K562 (cell line): Measurements from ENCODE around the gene HSPB1. TPM values are rescaled to one million over a fixed set of nuclear protein-coding genes. Genes with fewer than 3 reads are reported as not detected.

Experiments used
- BRD4 ChIP-seq: fragments of 200-600 bp; sonication (generic); IDR thresholded peaks from 2 replicates; pipeline ENCODE4 v1.6.1; 2017; ENCODE audit warnings: inconsistent platforms
- IFI16 ChIP-seq: fragments of 250-450 bp; sonication (Bioruptor Pico); IDR thresholded peaks from 2 replicates; pipeline ENCODE4 v2.1.2; 2022; ENCODE audit warnings: mild to moderate bottlenecking, inconsistent platforms
- NFYB ChIP-seq: IDR thresholded peaks from 2 replicates; pipeline ENCODE4 v1.6.1; 2011; ENCODE audit warnings: mild to moderate bottlenecking, moderate library complexity; ENCODE audit not compliant: insufficient read length; ENCODE audit errors: extremely low read depth
- RBM15 ChIP-seq: fragments of 200-400 bp; formaldehyde crosslinking; IDR thresholded peaks from 2 replicates; pipeline ENCODE4 v1.6.1; 2018; ENCODE audit warnings: mild to moderate bottlenecking, low read length, moderate library complexity; ENCODE audit not compliant: insufficient read depth
- STAT5A ChIP-seq: IDR thresholded peaks from 2 replicates; pipeline ENCODE4 v1.6.1; 2012; ENCODE audit warnings: low read length, inconsistent platforms, borderline replicate concordance
- ZBTB8A ChIP-seq: fragments of 450-650 bp; IDR thresholded peaks from 2 replicates; pipeline ENCODE4 v1.6.1; 2018; ENCODE audit warnings: mild to moderate bottlenecking, moderate library complexity; ENCODE audit not compliant: partially characterized antibody
- ZNF174 ChIP-seq: fragments of 250-450 bp; sonication (Bioruptor Pico); IDR thresholded peaks from 2 replicates; pipeline ENCODE4 v1.4.0; 2020; ENCODE audit warnings: mild to moderate bottlenecking
- ZNF780A ChIP-seq: fragments of 250-450 bp; sonication (Bioruptor Pico); IDR thresholded peaks from 2 replicates; pipeline ENCODE4 v1.5.0; 2021; ENCODE audit warnings: mild to moderate bottlenecking
- polyA plus RNA-seq, 8 experiments: library from polyadenylated mRNA; depleted of rRNA in 4 of 8; stranded (reverse) in 5 of 8; unstranded in 3 of 8; fragments of >200 nt; fragmentation: Nextera tagmentation in 2 of 8; fragmentation: Illumina TruSeq in 1 of 8; extraction: Ambion mirVana in 2 of 8; extraction: Trizol in 1 of 8; gene quantifications; 2 replicates each; pipeline versions ENCODE4 v1.2.1 to v1.2.3, GENCODE V29; 2011 to 2014; ENCODE audit warnings: inconsistent platforms in 1 of 8, missing spikeins in 1 of 8
- total RNA-seq, 7 experiments: library from RNA; depleted of rRNA in 6 of 7; stranded (reverse); fragments of >200 nt in 6 of 7; fragmentation: Illumina TruSeq in 2 of 7; extraction: Trizol in 2 of 7; gene quantifications; 2 replicates each; pipeline versions ENCODE4 v1.2.1 to v1.2.3, GENCODE V29; 2011 to 2021; ENCODE audit warnings: low replicate concordance in 1 of 7
- TF ChIP-seq, protein P1 (sequence below), 3 experiments: IDR thresholded peaks in 2 of 3; conservative IDR thresholded peaks in 1 of 3; 2 replicates each; pipeline ENCODE4 v1.5.1; 2011 to 2012; ENCODE audit warnings: low read length in 3 of 3, mild to moderate bottlenecking in 3 of 3, control low read depth in 2 of 3, improper control_type of control experiment in 1 of 3, inconsistent platforms in 1 of 3, low read depth in 1 of 3, mixed read lengths in 1 of 3, moderate library complexity in 1 of 3; ENCODE audit not compliant: insufficient read depth in 2 of 3
- TF ChIP-seq, protein P2 (sequence below): fragments of 250-450 bp; sonication (Bioruptor Pico); IDR thresholded peaks from 2 replicates; pipeline ENCODE4 v1.5.0; 2021; ENCODE audit warnings: mild to moderate bottlenecking, borderline replicate concordance
- TF ChIP-seq, protein P3 (sequence below): sonication (generic); formaldehyde crosslinking; IDR thresholded peaks from 2 replicates; pipeline ENCODE4 v1.8.1; 2023; ENCODE audit warnings: mild to moderate bottlenecking, missing genetic modification reagents
- TF ChIP-seq, protein P4 (sequence below): fragments of 250-450 bp; sonication (Bioruptor Pico); IDR thresholded peaks from 2 replicates; pipeline ENCODE4 v1.5.1; 2021; ENCODE audit warnings: mild to moderate bottlenecking
- TF ChIP-seq, protein P5 (sequence below): fragments of 250-450 bp; sonication (Bioruptor Pico); IDR thresholded peaks from 2 replicates; pipeline ENCODE4 v1.4.0; 2020; ENCODE audit warnings: mild to moderate bottlenecking, moderate library complexity, borderline replicate concordance

HSPB1 gene
- total and polyA plus RNA-seq, 9 of the 15 experiments (the other 6 are each of a cell fraction or from before 2014, with no cell fraction given), result 27.1 to 522 (median 138) TPM

DNA sequence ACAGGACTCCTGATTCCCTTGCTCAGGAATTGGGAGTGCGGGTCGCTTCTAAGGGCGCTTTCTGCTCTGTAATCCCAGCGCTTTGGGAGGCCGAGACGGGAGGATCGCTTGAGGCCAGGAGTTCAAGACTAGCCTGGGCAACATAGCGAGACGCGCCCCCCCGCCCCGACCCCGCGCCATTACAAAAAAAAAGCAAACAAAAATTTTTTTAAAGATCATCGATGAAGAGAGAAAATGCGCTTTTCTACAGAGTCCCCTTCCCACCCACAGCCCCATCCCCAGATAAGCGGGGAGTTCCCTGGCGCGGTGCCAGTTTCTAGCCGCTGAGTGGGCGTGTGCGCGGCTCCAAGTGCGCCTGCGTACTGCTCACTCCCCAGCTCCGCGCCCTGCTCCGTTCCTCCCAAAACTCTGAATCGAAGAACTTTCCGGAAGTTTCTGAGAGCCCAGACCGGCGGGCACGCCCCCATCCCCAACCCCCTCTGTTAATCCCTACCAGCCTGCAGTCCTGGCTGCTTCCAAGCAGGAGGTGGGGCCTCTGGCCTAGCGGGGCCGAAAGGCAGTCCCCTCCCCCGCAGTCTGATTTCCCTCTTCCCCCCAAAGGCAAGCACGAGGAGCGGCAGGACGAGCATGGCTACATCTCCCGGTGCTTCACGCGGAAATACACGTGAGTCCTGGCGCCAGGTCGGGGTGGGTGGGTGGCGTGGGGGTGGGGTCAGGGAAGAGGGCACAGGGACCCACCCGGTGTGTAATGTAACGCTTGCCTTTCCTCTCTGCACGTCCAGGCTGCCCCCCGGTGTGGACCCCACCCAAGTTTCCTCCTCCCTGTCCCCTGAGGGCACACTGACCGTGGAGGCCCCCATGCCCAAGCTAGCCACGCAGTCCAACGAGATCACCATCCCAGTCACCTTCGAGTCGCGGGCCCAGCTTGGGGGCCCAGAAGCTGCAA lies 1.0 kb downstream of the HSPB1 start (continued):
- TF ChIP-seq, protein P1, sequence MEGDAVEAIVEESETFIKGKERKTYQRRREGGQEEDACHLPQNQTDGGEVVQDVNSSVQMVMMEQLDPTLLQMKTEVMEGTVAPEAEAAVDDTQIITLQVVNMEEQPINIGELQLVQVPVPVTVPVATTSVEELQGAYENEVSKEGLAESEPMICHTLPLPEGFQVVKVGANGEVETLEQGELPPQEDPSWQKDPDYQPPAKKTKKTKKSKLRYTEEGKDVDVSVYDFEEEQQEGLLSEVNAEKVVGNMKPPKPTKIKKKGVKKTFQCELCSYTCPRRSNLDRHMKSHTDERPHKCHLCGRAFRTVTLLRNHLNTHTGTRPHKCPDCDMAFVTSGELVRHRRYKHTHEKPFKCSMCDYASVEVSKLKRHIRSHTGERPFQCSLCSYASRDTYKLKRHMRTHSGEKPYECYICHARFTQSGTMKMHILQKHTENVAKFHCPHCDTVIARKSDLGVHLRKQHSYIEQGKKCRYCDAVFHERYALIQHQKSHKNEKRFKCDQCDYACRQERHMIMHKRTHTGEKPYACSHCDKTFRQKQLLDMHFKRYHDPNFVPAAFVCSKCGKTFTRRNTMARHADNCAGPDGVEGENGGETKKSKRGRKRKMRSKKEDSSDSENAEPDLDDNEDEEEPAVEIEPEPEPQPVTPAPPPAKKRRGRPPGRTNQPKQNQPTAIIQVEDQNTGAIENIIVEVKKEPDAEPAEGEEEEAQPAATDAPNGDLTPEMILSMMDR (IDR thresholded peaks at IDR 0.05 in 2 of 3, conservative IDR thresholded peaks at IDR 0.05 in 1 of 3; ENCODE audit: insufficient read depth in 2 of 3, low read depth in 1 of 3, low read length in 3 of 3), result no peak
- TF ChIP-seq ZNF174 (no peak), BRD4 (no peak), NFYB (no peak), ZNF780A (CRISPR knock-in tag) (no peak), RBM15 (no peak), STAT5A (no peak), IFI16 (no peak), ZBTB8A (no peak)
- TF ChIP-seq, protein P2, sequence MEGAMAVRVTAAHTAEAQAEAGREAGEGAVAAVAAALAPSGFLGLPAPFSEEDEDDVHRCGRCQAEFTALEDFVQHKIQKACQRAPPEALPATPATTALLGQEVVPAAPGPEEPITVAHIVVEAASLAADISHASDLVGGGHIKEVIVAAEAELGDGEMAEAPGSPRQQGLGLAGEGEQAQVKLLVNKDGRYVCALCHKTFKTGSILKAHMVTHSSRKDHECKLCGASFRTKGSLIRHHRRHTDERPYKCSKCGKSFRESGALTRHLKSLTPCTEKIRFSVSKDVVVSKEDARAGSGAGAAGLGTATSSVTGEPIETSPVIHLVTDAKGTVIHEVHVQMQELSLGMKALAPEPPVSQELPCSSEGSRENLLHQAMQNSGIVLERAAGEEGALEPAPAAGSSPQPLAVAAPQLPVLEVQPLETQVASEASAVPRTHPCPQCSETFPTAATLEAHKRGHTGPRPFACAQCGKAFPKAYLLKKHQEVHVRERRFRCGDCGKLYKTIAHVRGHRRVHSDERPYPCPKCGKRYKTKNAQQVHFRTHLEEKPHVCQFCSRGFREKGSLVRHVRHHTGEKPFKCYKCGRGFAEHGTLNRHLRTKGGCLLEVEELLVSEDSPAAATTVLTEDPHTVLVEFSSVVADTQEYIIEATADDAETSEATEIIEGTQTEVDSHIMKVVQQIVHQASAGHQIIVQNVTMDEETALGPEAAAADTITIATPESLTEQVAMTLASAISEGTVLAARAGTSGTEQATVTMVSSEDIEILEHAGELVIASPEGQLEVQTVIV, result no peak
- TF ChIP-seq, protein P3, sequence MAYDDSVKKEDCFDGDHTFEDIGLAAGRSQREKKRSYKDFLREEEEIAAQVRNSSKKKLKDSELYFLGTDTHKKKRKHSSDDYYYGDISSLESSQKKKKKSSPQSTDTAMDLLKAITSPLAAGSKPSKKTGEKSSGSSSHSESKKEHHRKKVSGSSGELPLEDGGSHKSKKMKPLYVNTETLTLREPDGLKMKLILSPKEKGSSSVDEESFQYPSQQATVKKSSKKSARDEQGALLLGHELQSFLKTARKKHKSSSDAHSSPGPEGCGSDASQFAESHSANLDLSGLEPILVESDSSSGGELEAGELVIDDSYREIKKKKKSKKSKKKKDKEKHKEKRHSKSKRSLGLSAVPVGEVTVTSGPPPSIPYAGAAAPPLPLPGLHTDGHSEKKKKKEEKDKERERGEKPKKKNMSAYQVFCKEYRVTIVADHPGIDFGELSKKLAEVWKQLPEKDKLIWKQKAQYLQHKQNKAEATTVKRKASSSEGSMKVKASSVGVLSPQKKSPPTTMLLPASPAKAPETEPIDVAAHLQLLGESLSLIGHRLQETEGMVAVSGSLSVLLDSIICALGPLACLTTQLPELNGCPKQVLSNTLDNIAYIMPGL (CRISPR knock-in tag), result no peak
- TF ChIP-seq, protein P4, sequence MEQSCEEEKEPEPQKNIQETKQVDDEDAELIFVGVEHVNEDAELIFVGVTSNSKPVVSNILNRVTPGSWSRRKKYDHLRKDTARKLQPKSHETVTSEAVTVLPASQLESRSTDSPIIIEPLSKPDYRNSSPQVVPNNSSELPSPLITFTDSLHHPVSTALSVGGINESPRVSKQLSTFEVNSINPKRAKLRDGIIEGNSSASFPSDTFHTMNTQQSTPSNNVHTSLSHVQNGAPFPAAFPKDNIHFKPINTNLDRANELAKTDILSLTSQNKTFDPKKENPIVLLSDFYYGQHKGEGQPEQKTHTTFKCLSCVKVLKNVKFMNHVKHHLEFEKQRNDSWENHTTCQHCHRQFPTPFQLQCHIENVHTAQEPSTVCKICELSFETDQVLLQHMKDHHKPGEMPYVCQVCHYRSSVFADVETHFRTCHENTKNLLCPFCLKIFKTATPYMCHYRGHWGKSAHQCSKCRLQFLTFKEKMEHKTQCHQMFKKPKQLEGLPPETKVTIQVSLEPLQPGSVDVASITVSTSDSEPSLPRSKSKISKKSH (CRISPR knock-in tag), result no peak
- TF ChIP-seq, protein P5, sequence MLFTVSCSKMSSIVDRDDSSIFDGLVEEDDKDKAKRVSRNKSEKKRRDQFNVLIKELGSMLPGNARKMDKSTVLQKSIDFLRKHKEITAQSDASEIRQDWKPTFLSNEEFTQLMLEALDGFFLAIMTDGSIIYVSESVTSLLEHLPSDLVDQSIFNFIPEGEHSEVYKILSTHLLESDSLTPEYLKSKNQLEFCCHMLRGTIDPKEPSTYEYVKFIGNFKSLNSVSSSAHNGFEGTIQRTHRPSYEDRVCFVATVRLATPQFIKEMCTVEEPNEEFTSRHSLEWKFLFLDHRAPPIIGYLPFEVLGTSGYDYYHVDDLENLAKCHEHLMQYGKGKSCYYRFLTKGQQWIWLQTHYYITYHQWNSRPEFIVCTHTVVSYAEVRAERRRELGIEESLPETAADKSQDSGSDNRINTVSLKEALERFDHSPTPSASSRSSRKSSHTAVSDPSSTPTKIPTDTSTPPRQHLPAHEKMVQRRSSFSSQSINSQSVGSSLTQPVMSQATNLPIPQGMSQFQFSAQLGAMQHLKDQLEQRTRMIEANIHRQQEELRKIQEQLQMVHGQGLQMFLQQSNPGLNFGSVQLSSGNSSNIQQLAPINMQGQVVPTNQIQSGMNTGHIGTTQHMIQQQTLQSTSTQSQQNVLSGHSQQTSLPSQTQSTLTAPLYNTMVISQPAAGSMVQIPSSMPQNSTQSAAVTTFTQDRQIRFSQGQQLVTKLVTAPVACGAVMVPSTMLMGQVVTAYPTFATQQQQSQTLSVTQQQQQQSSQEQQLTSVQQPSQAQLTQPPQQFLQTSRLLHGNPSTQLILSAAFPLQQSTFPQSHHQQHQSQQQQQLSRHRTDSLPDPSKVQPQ (CRISPR knock-in tag), result no peak
